NT2/D1 (cell line): ENCODE data around the gene DQX1.

Experiments used
- DNase-seq: peaks from one replicate; pipeline ENCODE4 v3.0.0-alpha.2; 2011; ENCODE audit warnings: low read depth, low spot score
- H3K27me3 ChIP-seq: 2 replicates; pipeline ENCODE4 v1.6.0; 2011; ENCODE audit warnings: mild to moderate bottlenecking; ENCODE audit not compliant: insufficient read length, insufficient read depth
- H3K36me3 ChIP-seq: 2 replicates; pipeline ENCODE4 v1.6.1; 2011; ENCODE audit warnings: mild to moderate bottlenecking, low read length, mixed read lengths; ENCODE audit not compliant: insufficient read depth, insufficient read length
- H3K4me1 ChIP-seq: 2 replicates; pipeline ENCODE4 v1.5.1; 2011; ENCODE audit not compliant: insufficient read depth, insufficient read length
- H3K4me3 ChIP-seq: 2 replicates; pipeline ENCODE4 v1.5.1; 2011; ENCODE audit warnings: low read depth; ENCODE audit not compliant: insufficient read length
- H3K9ac ChIP-seq: 2 replicates; pipeline ENCODE4 v1.6.0; 2011; ENCODE audit warnings: low read depth; ENCODE audit not compliant: insufficient read length
- H3K9me3 ChIP-seq: 2 replicates; pipeline ENCODE4 v1.5.1; 2011; ENCODE audit warnings: mild to moderate bottlenecking, low read length; ENCODE audit not compliant: insufficient read depth
- SUZ12 ChIP-seq: IDR thresholded peaks from 2 replicates; pipeline ENCODE4 v1.6.1; 2011; ENCODE audit not compliant: insufficient read length, insufficient read depth; ENCODE audit errors: extremely low read depth
- YY1 ChIP-seq: IDR thresholded peaks from 2 replicates; pipeline ENCODE4 v1.6.1; 2011; ENCODE audit not compliant: insufficient read length, insufficient read depth
- ZNF274 ChIP-seq: IDR thresholded peaks from 2 replicates; pipeline ENCODE4 v1.6.1; 2011; ENCODE audit warnings: mild to moderate bottlenecking, low read depth, low read length

Gene DQX1

GRCh38 chr2:74481961-74482800 lies 43.9 kb downstream of the DQX1 start:
- H3K4me3 ChIP-seq: peak overlapping the region; percentile 75
- H3K36me3 ChIP-seq: peaks cover 41% of the 10 kb centered on the region
- H3K9me3 ChIP-seq: no peaks in the 10 kb centered on the region
- H3K9ac ChIP-seq: peak overlapping the region; percentile 85
- peaks cover 3% of the 10 kb centered on the region for H3K4me1 ChIP-seq
- H3K27me3 ChIP-seq: no peaks in the 10 kb centered on the region
- TF ChIP-seq ZNF274: no peak
- TF ChIP-seq YY1: no peak
- TF ChIP-seq SUZ12: no peak
- no peak for DNase-seq

- peak overlapping the region; percentile 75 for H3K4me3 ChIP-seq
- TF ChIP-seq ZNF274 (no peak), YY1 (no peak), SUZ12 (no peak)
- H3K9me3 ChIP-seq: no peaks in the 10 kb centered on the region
- no peaks in the 10 kb centered on the region for H3K27me3 ChIP-seq
- no peak for DNase-seq
- peak overlapping the region; percentile 85 for H3K9ac ChIP-seq
- peaks cover 48% of the 10 kb centered on the region for H3K36me3 ChIP-seq
- H3K4me1 ChIP-seq: peaks cover 3% of the 10 kb centered on the region
These were observed 44.6 kb downstream of the DQX1 start for GRCh38 chr2:74481431-74481830.

- Histone ChIP-seq H3K4me1 (no peaks in the 10 kb centered on the region), H3K36me3 (peaks cover 50% of the 10 kb centered on the region), H3K9ac (no peak overlapping the region), H3K4me3 (no peak overlapping the region), H3K9me3 (no peaks in the 10 kb centered on the region), H3K27me3 (no peaks in the 10 kb centered on the region)
- TF ChIP-seq SUZ12 (no peak), ZNF274 (no peak), YY1 (no peak)
- DNase-seq: no peak
These were observed 51.1 kb downstream of the DQX1 start for GRCh38 chr2:74474899-74475298.

GRCh38 chr2:74474481-74474880 lies 51.5 kb downstream of the DQX1 start:
- Histone ChIP-seq H3K36me3 (peaks cover 46% of the 10 kb centered on the region), H3K9me3 (no peaks in the 10 kb centered on the region), H3K4me1 (no peaks in the 10 kb centered on the region), H3K9ac (no peak overlapping the region), H3K4me3 (no peak overlapping the region), H3K27me3 (no peaks in the 10 kb centered on the region)
- DNase-seq: no peak
- TF ChIP-seq YY1: no peak
- no peak for TF ChIP-seq ZNF274
- no peak for TF ChIP-seq SUZ12

GRCh38 chr2:74472945-74473258 lies 53.1 kb downstream of the DQX1 start:
- Histone ChIP-seq H3K9ac (peak overlapping the region; percentile 99), H3K9me3 (no peaks in the 10 kb centered on the region), H3K27me3 (no peaks in the 10 kb centered on the region), H3K36me3 (peaks cover 36% of the 10 kb centered on the region), H3K4me3 (peak overlapping the region; percentile 92), H3K4me1 (no peaks in the 10 kb centered on the region)
- TF ChIP-seq SUZ12: no peak
- TF ChIP-seq YY1: no peak
- no peak for DNase-seq

- Histone ChIP-seq H3K9ac (peak within 1 kb of the TSS; percentile 99), H3K4me1 (no peaks in the 10 kb centered on the region), H3K36me3 (peaks cover 31% of the 10 kb centered on the region), H3K27me3 (no peaks in the 10 kb centered on the region), H3K9me3 (no peaks in the 10 kb centered on the region), H3K4me3 (peak within 1 kb of the TSS; percentile 92)
- DNase-seq: peak; percentile 92
- no peak for TF ChIP-seq SUZ12
- TF ChIP-seq YY1: peak; percentile 74
- TF ChIP-seq ZNF274: no peak
These were observed 53.7 kb downstream of the DQX1 start, which contains the start of gene MRPL53 for GRCh38 chr2:74472086-74472944. TSS of gene MRPL53 (minus strand) at chr2:74472680. CDS start at chr2:74472660, 20 bp downstream.
